H1 (cell line): ENCODE data around the gene SRCIN1. TPM values are rescaled to one million over a fixed set of nuclear protein-coding genes. Genes with fewer than 3 reads are reported as not detected.

Experiments
- CTCF ChIA-PET: fragments of 300-600 bp; sonication (Branson Sonifier 250); formaldehyde crosslinking; loops from one replicate; lab custom pipeline; 2021; ENCODE audit not compliant: partially characterized antibody; lab: Charles Lee
- POLR2A ChIA-PET: fragments of 300-600 bp; sonication (Branson Sonifier 250); formaldehyde crosslinking; loops from one replicate; lab custom pipeline; 2021; ENCODE audit warnings: inconsistent platforms; ENCODE audit not compliant: partially characterized antibody; lab: Charles Lee
- DNase-seq, 2 experiments: peaks; one replicate each; pipeline versions ENCODE4 v3.0.0 to v3.0.0-alpha.2; 2010 to 2022; ENCODE audit warnings: low spot score in 2 of 2, low read depth in 1 of 2, mixed read lengths in 1 of 2
- FAIRE-seq: peaks from 2 replicates; lab custom pipeline; 2011; peaks lifted over from hg19 to GRCh38; lab: Jason Lieb, UNC
- H2AFZ ChIP-seq: 2 replicates; pipeline ENCODE4 v1.8.1; 2012; ENCODE audit warnings: low read length, inconsistent platforms
- H2AK5ac ChIP-seq: 2 replicates; pipeline ENCODE4 v1.6.1; 2013; ENCODE audit warnings: low read depth, low read length
- H2BK120ac ChIP-seq: replicated peaks from 2 replicates; pipeline ENCODE3; 2013; ENCODE audit warnings: low read depth, low read length, inconsistent platforms
- H2BK12ac ChIP-seq: 2 replicates; pipeline ENCODE4 v1.6.1; 2013; ENCODE audit warnings: low read depth, low read length
- H2BK15ac ChIP-seq: 2 replicates; pipeline ENCODE4 v1.6.1; 2013; ENCODE audit warnings: low read length
- H2BK20ac ChIP-seq: 2 replicates; pipeline ENCODE4 v1.6.1; 2013; ENCODE audit warnings: low read length
- H2BK5ac ChIP-seq: 2 replicates; pipeline ENCODE4 v1.6.1; 2013; ENCODE audit warnings: low read depth, low read length
- H3K14ac ChIP-seq: 2 replicates; pipeline ENCODE4 v1.6.1; 2013; ENCODE audit warnings: inconsistent platforms; ENCODE audit not compliant: insufficient read length
- H3K18ac ChIP-seq: 2 replicates; pipeline ENCODE4 v1.6.1; 2013; ENCODE audit warnings: low read length; ENCODE audit errors: extremely low read depth
- H3K23ac ChIP-seq: 2 replicates; pipeline ENCODE4 v1.6.1; 2013; ENCODE audit warnings: inconsistent platforms; ENCODE audit not compliant: insufficient read length
- H3K23me2 ChIP-seq: 2 replicates; pipeline ENCODE4 v1.6.1; 2013; ENCODE audit warnings: low read depth, low read length
- H3K27ac ChIP-seq: 2 replicates; pipeline ENCODE4 v1.6.1; 2011; ENCODE audit warnings: low read depth, low read length, inconsistent platforms
- H3K27me3 ChIP-seq, 4 experiments: replicated peaks in 1 of 4; 1 replicate in 1 of 4; 2 replicates in 3 of 4; pipeline versions ENCODE4 v1.6.1 to v1.8.1; 2011 to 2013; ENCODE audit warnings: low read length in 3 of 4, mild to moderate bottlenecking in 3 of 4, inconsistent platforms in 2 of 4, mixed read lengths in 2 of 4, moderate library complexity in 1 of 4; ENCODE audit not compliant: control insufficient read depth in 3 of 4, insufficient read depth in 3 of 4; ENCODE audit errors: extremely low read depth in 1 of 4
- H3K36me3 ChIP-seq, 4 experiments: 2 replicates each; pipeline versions ENCODE4 v1.6.1 to v1.8.1; 2011 to 2013; ENCODE audit warnings: mild to moderate bottlenecking in 4 of 4, low read length in 3 of 4, moderate library complexity in 2 of 4, control low read depth in 1 of 4, inconsistent platforms in 1 of 4; ENCODE audit not compliant: insufficient read depth in 4 of 4, control insufficient read depth in 2 of 4
- H3K4ac ChIP-seq: replicated peaks from 2 replicates; pipeline ENCODE3; 2013; ENCODE audit warnings: low read length, low read depth, mixed read lengths, inconsistent platforms; ENCODE audit not compliant: insufficient read length
- H3K4me1 ChIP-seq, 4 experiments: replicated peaks in 1 of 4; 1 replicate in 1 of 4; 2 replicates in 3 of 4; pipeline versions ENCODE4 v1.6.1 to v1.8.1; 2011 to 2013; ENCODE audit warnings: low read length in 3 of 4, inconsistent platforms in 2 of 4, mixed read lengths in 1 of 4; ENCODE audit not compliant: insufficient read depth in 4 of 4, control insufficient read depth in 3 of 4
- H3K4me2 ChIP-seq, 2 experiments: 2 replicates each; pipeline versions ENCODE4 v1.6.1 to v1.8.1; 2011 to 2013; ENCODE audit warnings: low read depth in 2 of 2, low read length in 2 of 2, control low read depth in 1 of 2, inconsistent platforms in 1 of 2, mild to moderate bottlenecking in 1 of 2; ENCODE audit not compliant: insufficient read depth in 1 of 2
- H3K4me3 ChIP-seq, 4 experiments: fragments of 200-600, 300-600 bp in 1 of 4; sonication (generic), shearing (Covaris generic), sonication (Bioruptor Twin) in 1 of 4; 2 replicates each; pipeline versions ENCODE4 v1.5.1 to v1.8.1; 2011 to 2016; ENCODE audit warnings: low read length in 4 of 4, low read depth in 3 of 4, control low read depth in 2 of 4, inconsistent platforms in 2 of 4, mild to moderate bottlenecking in 2 of 4, mixed read lengths in 1 of 4, moderate library complexity in 1 of 4; ENCODE audit not compliant: insufficient read depth in 2 of 4; ENCODE audit errors: extremely low read depth in 1 of 4
- H3K56ac ChIP-seq: replicated peaks from 2 replicates; pipeline ENCODE3; 2013; ENCODE audit warnings: low read depth, mild to moderate bottlenecking, mixed read lengths, low read length, inconsistent platforms; ENCODE audit not compliant: insufficient read length
- H3K79me1 ChIP-seq: 2 replicates; pipeline ENCODE4 v1.6.1; 2013; ENCODE audit warnings: low read depth, low read length, control low read depth
- H3K79me2 ChIP-seq, 2 experiments: 2 replicates each; pipeline versions ENCODE4 v1.6.1 to v1.8.1; 2012 to 2013; ENCODE audit warnings: low read length in 2 of 2, mild to moderate bottlenecking in 2 of 2, inconsistent platforms in 1 of 2; ENCODE audit not compliant: insufficient read depth in 2 of 2, control insufficient read depth in 1 of 2
- H3K9ac ChIP-seq, 4 experiments: replicated peaks in 1 of 4; 1 replicate in 1 of 4; 2 replicates in 3 of 4; pipeline versions ENCODE4 v1.6.1 to v1.8.1; 2011 to 2013; ENCODE audit warnings: low read depth in 3 of 4, low read length in 3 of 4, control low read depth in 2 of 4, mild to moderate bottlenecking in 2 of 4, moderate library complexity in 2 of 4, inconsistent platforms in 1 of 4; ENCODE audit errors: extremely low read depth in 1 of 4
- H3K9me3 ChIP-seq, 2 experiments: 2 replicates each; pipeline versions ENCODE4 v1.6.1 to v1.8.1; 2012 to 2013; ENCODE audit warnings: mild to moderate bottlenecking in 2 of 2, moderate library complexity in 2 of 2, control low read depth in 1 of 2, inconsistent platforms in 1 of 2, low read depth in 1 of 2, low read length in 1 of 2, mixed read lengths in 1 of 2; ENCODE audit not compliant: insufficient read depth in 2 of 2
- H4K20me1 ChIP-seq, 2 experiments: replicated peaks in 1 of 2; 2 replicates each; pipeline versions ENCODE3 to v1.8.1; 2011 to 2013; ENCODE audit warnings: inconsistent platforms in 2 of 2, low read length in 2 of 2, mild to moderate bottlenecking in 1 of 2; ENCODE audit not compliant: insufficient read depth in 2 of 2, control insufficient read depth in 1 of 2
- H4K5ac ChIP-seq: 2 replicates; pipeline ENCODE4 v1.6.1; 2013; ENCODE audit warnings: low read length, low read depth, mixed read lengths, inconsistent platforms; ENCODE audit not compliant: insufficient read length
- H4K8ac ChIP-seq: 2 replicates; pipeline ENCODE4 v1.8.0; 2013; ENCODE audit warnings: mild to moderate bottlenecking, moderate library complexity, low read length, inconsistent platforms; ENCODE audit not compliant: insufficient read depth; ENCODE audit errors: extremely low read depth
- H4K91ac ChIP-seq: replicated peaks from 2 replicates; pipeline ENCODE3; 2013; ENCODE audit warnings: low read length, mixed read lengths, inconsistent platforms; ENCODE audit not compliant: insufficient read length
- CBX8 ChIP-seq: fragments of 300-800, 300-1000 bp; sonication (generic); IDR thresholded peaks from 2 replicates; pipeline ENCODE4 v1.7.1; 2016; ENCODE audit warnings: low read depth, low read length, borderline replicate concordance
- CEBPB ChIP-seq: IDR thresholded peaks from 2 replicates; pipeline ENCODE4 v1.6.1; 2012; ENCODE audit warnings: low read depth, low read length
- TAF1 ChIP-seq: IDR thresholded peaks from 2 replicates; pipeline ENCODE4 v1.6.1; 2011; ENCODE audit warnings: mild to moderate bottlenecking, low read depth, low read length
- ZNF274 ChIP-seq: IDR thresholded peaks from 2 replicates; pipeline ENCODE4 v1.7.0; 2012; ENCODE audit warnings: low read length, borderline replicate concordance; ENCODE audit errors: extremely low read depth
- WGBS, 2 experiments: shearing (Covaris generic) in 1 of 2; methylation state at CpG; one replicate each; pipeline versions ENCODE4 v1.1.6 to v1.1.7; 2013 to 2015; ENCODE audit warnings: low lambda C conversion rate in 2 of 2, mixed read lengths in 2 of 2, inconsistent platforms in 1 of 2, low coverage in 1 of 2, missing lambda C conversion rate in 1 of 2; ENCODE audit not compliant: insufficient replicate concordance in 2 of 2, insufficient coverage in 1 of 2, insufficient read length in 1 of 2; ENCODE audit errors: extremely low coverage in 1 of 2, missing lambda C conversion rate in 1 of 2; 5-methylcytosine and 5-hydroxymethylcytosine counted together
- polyA plus RNA-seq, 7 experiments: library from polyadenylated mRNA; depleted of rRNA in 3 of 7; stranded (reverse) in 5 of 7; unstranded in 2 of 7; fragments of >200 nt in 5 of 7; fragments of 200-250 nt in 2 of 7; gene quantifications; 1 replicate in 5 of 7; 2 replicates in 1 of 7; 4 replicates in 1 of 7; pipeline versions ENCODE4 v1.2.1 to v1.2.3, GENCODE V29; 2011 to 2013; ENCODE audit warnings: missing spikeins in 2 of 7, mixed read lengths in 2 of 7
- total RNA-seq: library from RNA; stranded (reverse); fragmentation: NEBNext Ultra II Directional; extraction: Animal tissue kit (Norgen Biotek cat#: 25700); gene quantifications from 2 replicates; pipeline ENCODE4 v1.2.1, GENCODE V29; 2021

Gene SRCIN1
- total and polyA plus RNA-seq, 2 of the 8 experiments (the other 6 are each of a cell fraction or from before 2014, with no cell fraction given), result 2.8 to 3.8 TPM

GRCh38 chr17:38550661-38551060 lies 55.1 kb downstream of the SRCIN1 start:
- CTCF ChIA-PET, result interaction anchor here (1.0 to 38.1 kb wide), 8 partner anchors 1 to 185 kb away, joined by 3 to 914 read pairs (median 150); partner anchors contain the start of gene SRCIN1
- H3K9ac ChIP-seq, result no peak overlapping the region
- TF ChIP-seq CBX8 (no peak), TAF1 (no peak), CEBPB (no peak), ZNF274 (no peak)

More at GRCh38 chr17:38550661-38551060, 55.1 kb downstream of the SRCIN1 start:
- Histone ChIP-seq H2BK120ac (no peak overlapping the region), H3K79me2 (no peaks in the 10 kb centered on the region), H3K23me2 (no peaks in the 10 kb centered on the region), H3K4me3 (no peak overlapping the region), H3K27me3 (no peaks in the 10 kb centered on the region; a peak in 1 of 7 replicates), H2BK5ac (no peak overlapping the region), H3K9me3 (no peaks in the 10 kb centered on the region), H4K5ac (no peak overlapping the region), H2AK5ac (no peak overlapping the region), H3K18ac (no peak overlapping the region), H3K4me1 (peaks cover 0 to 5% (median 0%) of the 10 kb centered on the region in 4 experiments; a peak in 3 of 7 replicates), H3K36me3 (no peaks in the 10 kb centered on the region), H3K4ac (no peak overlapping the region), H3K56ac (no peak overlapping the region), H2BK20ac (no peak overlapping the region), H2BK12ac (no peak overlapping the region), H4K20me1 (no peaks in the 10 kb centered on the region), H3K14ac (no peak overlapping the region), H4K91ac (peak overlapping the region; percentile 17), H3K23ac (no peak overlapping the region), H3K27ac (no peak overlapping the region), H2BK15ac (no peak overlapping the region), H4K8ac (peak overlapping the region; percentile 60; the same call in 1 of the 2 replicates), H3K4me2 (no peak overlapping the region), H2AFZ (no peak overlapping the region), H3K79me1 (no peaks in the 10 kb centered on the region)
- WGBS, 2 experiments, result 95% methylated on average over 8 of the region's 8 CpGs; no CpG with 5 or more reads in 1 of the 2 experiments
- POLR2A ChIA-PET, result interaction anchor here (0.7 to 1.8 kb wide), 2 partner anchors 8 to 37 kb away, joined by 3 to 7 read pairs; no protein-coding TSS in a partner anchor
- FAIRE-seq, result no peak
- DNase-seq, result no peak
